T-helper 17 cell (primary cell): ENCODE results near the gene UTP4. TPM values are rescaled to one million over a fixed set of nuclear protein-coding genes. Genes with fewer than 3 reads are reported as not detected.

Source experiments
- ATAC-seq: fragments of 150-1000 bp; cut with Tn5 transposase; 2 replicates; pipeline ENCODE4 v1.10.0; 2021; ENCODE audit warnings: mild to moderate bottlenecking, moderate library complexity
- DNase-seq, 3 donors: peaks; one replicate each; pipeline versions ENCODE4 v3.0.0 to v3.0.0-alpha.2; 2020 to 2021
- H3K9me3 ChIP-seq: one replicate; pipeline ENCODE4 v1.7.0; 2013; ENCODE audit warnings: low read length, mild to moderate bottlenecking; ENCODE audit not compliant: control insufficient read depth, poor library complexity, severe bottlenecking
- H3K27ac Mint-ChIP-seq: one replicate; pipeline ENCODE4 v1.8.0; 2022; ENCODE audit warnings: mild to moderate bottlenecking, moderate library complexity, mixed read lengths
- H3K27me3 Mint-ChIP-seq: one replicate; pipeline ENCODE4 v1.8.0; 2022; ENCODE audit warnings: mixed read lengths
- H3K36me3 Mint-ChIP-seq: one replicate; pipeline ENCODE4 v1.8.0; 2022; ENCODE audit warnings: low read depth, mixed read lengths
- H3K4me1 Mint-ChIP-seq: one replicate; pipeline ENCODE4 v1.8.0; 2022; ENCODE audit warnings: mild to moderate bottlenecking, mixed read lengths
- H3K4me3 Mint-ChIP-seq: one replicate; pipeline ENCODE4 v1.8.0; 2022; ENCODE audit warnings: mild to moderate bottlenecking, moderate library complexity, mixed read lengths
- total RNA-seq, 4 donors: library from RNA in 2 of 4; stranded (reverse) in 2 of 4; gene quantifications; one replicate each; pipeline ENCODE4 v1.2.3 and lab custom pipeline; 2022 to 2026

UTP4 gene
- total RNA-seq, 2 donors from 2014 or later, result 29.4 to 47.2 TPM

- Mint-ChIP-seq H3K4me1 (peaks cover 22% of the 10 kb centered on the region), H3K36me3 (no peaks in the 10 kb centered on the region), H3K4me3 (no peak overlapping the region), H3K27me3 (no peaks in the 10 kb centered on the region), H3K27ac (no peak overlapping the region)
- no peaks in the 10 kb centered on the region for H3K9me3 ChIP-seq
- DNase-seq, result no peak
- no peak for ATAC-seq
Measured at GRCh38 chr16:69197573-69197972, 65.1 kb downstream of the UTP4 start.

GRCh38 chr16:69199382-69199781 is 66.9 kb downstream of the UTP4 start:
- no peaks in the 10 kb centered on the region for H3K36me3 Mint-ChIP-seq
- DNase-seq, result no peak
- no peak for ATAC-seq
- H3K27ac Mint-ChIP-seq, result no peak overlapping the region
- H3K27me3 Mint-ChIP-seq, result no peaks in the 10 kb centered on the region
- peaks cover 20% of the 10 kb centered on the region for H3K4me1 Mint-ChIP-seq
- H3K9me3 ChIP-seq, result no peaks in the 10 kb centered on the region
- no peak overlapping the region for H3K4me3 Mint-ChIP-seq

GRCh38 chr16:69201291-69201690 is 68.8 kb downstream of the UTP4 start:
- Mint-ChIP-seq H3K36me3 (no peaks in the 10 kb centered on the region), H3K4me1 (peaks cover 24% of the 10 kb centered on the region), H3K27me3 (no peaks in the 10 kb centered on the region), H3K4me3 (no peak overlapping the region), H3K27ac (peak overlapping the region; percentile 63)
- ATAC-seq (no peak), DNase-seq (no peak)
- no peaks in the 10 kb centered on the region for H3K9me3 ChIP-seq

GRCh38 chr16:69201787-69202186 is 69.3 kb downstream of the UTP4 start:
- DNase-seq (no peak), ATAC-seq (no peak)
- no peaks in the 10 kb centered on the region for H3K9me3 ChIP-seq
- H3K36me3 Mint-ChIP-seq, result no peaks in the 10 kb centered on the region
- H3K4me3 Mint-ChIP-seq, result no peak overlapping the region
- H3K27ac Mint-ChIP-seq, result peak overlapping the region; percentile 63
- no peaks in the 10 kb centered on the region for H3K27me3 Mint-ChIP-seq
- H3K4me1 Mint-ChIP-seq, result peaks cover 24% of the 10 kb centered on the region

- DNase-seq, result no peak
- no peak overlapping the region for H3K4me3 Mint-ChIP-seq
- H3K9me3 ChIP-seq, result no peaks in the 10 kb centered on the region
- ATAC-seq, result no peak
- no peaks in the 10 kb centered on the region for H3K27me3 Mint-ChIP-seq
- H3K36me3 Mint-ChIP-seq, result no peaks in the 10 kb centered on the region
- H3K4me1 Mint-ChIP-seq, result peaks cover 16% of the 10 kb centered on the region
- no peak overlapping the region for H3K27ac Mint-ChIP-seq
Measured at GRCh38 chr16:69204172-69204571, 71.7 kb downstream of the UTP4 start.

- DNase-seq (no peak), ATAC-seq (no peak)
- Mint-ChIP-seq H3K4me1 (peaks cover 11% of the 10 kb centered on the region), H3K27ac (peak overlapping the region; percentile 4), H3K27me3 (no peaks in the 10 kb centered on the region), H3K4me3 (no peak overlapping the region), H3K36me3 (no peaks in the 10 kb centered on the region)
- H3K9me3 ChIP-seq, result no peaks in the 10 kb centered on the region
Measured at GRCh38 chr16:69209735-69210134, 77.3 kb downstream of the UTP4 start.

- H3K4me3 Mint-ChIP-seq, result no peak overlapping the region
- H3K9me3 ChIP-seq, result no peaks in the 10 kb centered on the region
- ATAC-seq (no peak), DNase-seq (no peak)
- H3K27ac Mint-ChIP-seq, result no peak overlapping the region
- H3K27me3 Mint-ChIP-seq, result no peaks in the 10 kb centered on the region
- H3K4me1 Mint-ChIP-seq, result peaks cover 8% of the 10 kb centered on the region
- H3K36me3 Mint-ChIP-seq, result peaks cover 4% of the 10 kb centered on the region
Measured at GRCh38 chr16:69217433-69217832, 85.0 kb downstream of the UTP4 start.

Other genes with a start within 250 kb of the UTP4 start
- 1 to 10 TPM; 3.0 to 3.5 TPM for gene HAS3, start 27.0 kb upstream of the UTP4 start, total RNA-seq
- 10 to 100 TPM; 66.1 to 68.5 TPM for gene CHTF8, start 61 bp upstream of the UTP4 start, total RNA-seq
- gene SNTB2, start 54.5 kb downstream of the UTP4 start, total RNA-seq, result 10 to 100 TPM; 15.5 to 17.9 TPM
- 10 to 100 TPM; 43.8 to 53.7 TPM for gene VPS4A, start 178.7 kb downstream of the UTP4 start, total RNA-seq
- gene PDF, start 197.9 kb downstream of the UTP4 start, total RNA-seq, result 1 to 10 TPM; 4.1 to 4.3 TPM
- gene COG8, start 206.9 kb downstream of the UTP4 start, total RNA-seq, result 10 to 100 TPM; 21.7 to 22.8 TPM
- 10 to 100 TPM; 28.5 to 29.7 TPM for gene NIP7, start 207.1 kb downstream of the UTP4 start, total RNA-seq
- under 1 TPM in 1 of 2 donors, not detected in 1; 0.75 TPM for gene TMED6, start 219.1 kb downstream of the UTP4 start, total RNA-seq